HepG2 (cell line): Measurements from ENCODE around the gene KRT10.

Source experiments
- CREM ChIP-seq, 2 experiments: sonication (generic) in 1 of 2; formaldehyde crosslinking in 1 of 2; IDR thresholded peaks; 2 replicates each; pipeline versions ENCODE4 v1.4.0 to v1.6.1; 2016 to 2020; ENCODE audit warnings: antibody characterized with exemption in 1 of 2, mild to moderate bottlenecking in 1 of 2, missing genetic modification reagents in 1 of 2
- EZH2 ChIP-seq: conservative IDR thresholded peaks from 2 replicates; pipeline ENCODE4 v1.6.1; 2012; ENCODE audit warnings: mild to moderate bottlenecking, low read depth, low read length, moderate library complexity
- GTF2F1 ChIP-seq: fragments of 150-350 bp; IDR thresholded peaks from 2 replicates; pipeline ENCODE4 v1.6.1; 2014; ENCODE audit warnings: low read length
- MEIS1 ChIP-seq: sonication (generic); formaldehyde crosslinking; IDR thresholded peaks from 2 replicates; pipeline ENCODE4 v1.9.0; 2021; ENCODE audit warnings: mild to moderate bottlenecking, missing genetic modification reagents, moderate library complexity, borderline replicate concordance
- PATZ1 ChIP-seq: sonication (generic); formaldehyde crosslinking; IDR thresholded peaks from 2 replicates; pipeline ENCODE4 v1.4.0; 2020; ENCODE audit warnings: missing genetic modification reagents
- POLR2AphosphoS5 ChIP-seq: IDR thresholded peaks from 2 replicates; pipeline ENCODE4 v1.6.1; 2012; ENCODE audit warnings: low read depth, low read length
- RAD51 ChIP-seq: fragments of 450-650 bp; IDR thresholded peaks from 2 replicates; pipeline ENCODE4 v1.6.1; 2016; ENCODE audit warnings: borderline replicate concordance
- ZNF329 ChIP-seq: sonication (generic); formaldehyde crosslinking; IDR thresholded peaks from 2 replicates; pipeline ENCODE4 v1.9.0; 2021; ENCODE audit warnings: low read depth, mild to moderate bottlenecking, missing genetic modification reagents
- ZZZ3 ChIP-seq: sonication (generic); formaldehyde crosslinking; IDR thresholded peaks from 2 replicates; pipeline ENCODE4 v1.4.0; 2020; ENCODE audit warnings: missing genetic modification reagents, mild to moderate bottlenecking, borderline replicate concordance
- TF ChIP-seq, protein P1 (sequence below): sonication (generic); formaldehyde crosslinking; IDR thresholded peaks from 2 replicates; pipeline ENCODE4 v1.5.0; 2020; ENCODE audit warnings: mild to moderate bottlenecking, missing genetic modification reagents, moderate library complexity

DNA sequence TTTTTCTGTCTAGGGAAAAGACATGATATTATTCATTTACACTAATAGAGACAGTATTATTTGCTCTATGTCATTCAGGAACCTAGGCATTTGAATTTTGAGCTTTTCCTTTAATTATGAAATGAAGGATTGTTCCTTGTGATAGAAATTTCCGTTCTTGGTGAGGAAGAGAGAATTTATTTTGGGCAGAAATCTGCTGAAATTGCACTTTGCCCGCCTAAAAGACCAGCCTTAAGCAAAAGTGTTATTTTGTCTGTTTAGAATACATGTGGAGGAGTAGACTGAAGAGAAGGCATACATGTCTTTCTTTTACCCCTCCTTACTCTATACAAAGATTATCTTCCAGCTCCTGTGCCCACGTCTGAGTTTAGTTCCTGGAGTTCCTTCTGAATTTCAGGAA is 16.8 kb upstream of the KRT10 start:
- TF ChIP-seq PATZ1: no peak
- no peak for TF ChIP-seq EZH2
- TF ChIP-seq RAD51: no peak
- TF ChIP-seq MEIS1 (CRISPR knock-in tag): no peak
- TF ChIP-seq, protein P1, sequence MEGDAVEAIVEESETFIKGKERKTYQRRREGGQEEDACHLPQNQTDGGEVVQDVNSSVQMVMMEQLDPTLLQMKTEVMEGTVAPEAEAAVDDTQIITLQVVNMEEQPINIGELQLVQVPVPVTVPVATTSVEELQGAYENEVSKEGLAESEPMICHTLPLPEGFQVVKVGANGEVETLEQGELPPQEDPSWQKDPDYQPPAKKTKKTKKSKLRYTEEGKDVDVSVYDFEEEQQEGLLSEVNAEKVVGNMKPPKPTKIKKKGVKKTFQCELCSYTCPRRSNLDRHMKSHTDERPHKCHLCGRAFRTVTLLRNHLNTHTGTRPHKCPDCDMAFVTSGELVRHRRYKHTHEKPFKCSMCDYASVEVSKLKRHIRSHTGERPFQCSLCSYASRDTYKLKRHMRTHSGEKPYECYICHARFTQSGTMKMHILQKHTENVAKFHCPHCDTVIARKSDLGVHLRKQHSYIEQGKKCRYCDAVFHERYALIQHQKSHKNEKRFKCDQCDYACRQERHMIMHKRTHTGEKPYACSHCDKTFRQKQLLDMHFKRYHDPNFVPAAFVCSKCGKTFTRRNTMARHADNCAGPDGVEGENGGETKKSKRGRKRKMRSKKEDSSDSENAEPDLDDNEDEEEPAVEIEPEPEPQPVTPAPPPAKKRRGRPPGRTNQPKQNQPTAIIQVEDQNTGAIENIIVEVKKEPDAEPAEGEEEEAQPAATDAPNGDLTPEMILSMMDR (CRISPR knock-in tag): no peak
- no peak for TF ChIP-seq ZZZ3 (CRISPR knock-in tag)
- TF ChIP-seq ZNF329 (CRISPR knock-in tag): no peak
- TF ChIP-seq POLR2AphosphoS5: no peak
- TF ChIP-seq CREM (IDR thresholded peaks at IDR 0.05): no peak
- TF ChIP-seq CREM (CRISPR knock-in tag; IDR thresholded peaks at IDR 0.05): no peak
- TF ChIP-seq GTF2F1: no peak
